ENCODE measurements around the gene TSHZ2. TPM values are rescaled to one million over a fixed set of nuclear protein-coding genes. Genes with fewer than 3 reads are reported as not detected.

The TSHZ2 gene
- polyA plus RNA-seq, 5 donors: 9.5 to 15.8 (median 15.1) TPM

DNA sequence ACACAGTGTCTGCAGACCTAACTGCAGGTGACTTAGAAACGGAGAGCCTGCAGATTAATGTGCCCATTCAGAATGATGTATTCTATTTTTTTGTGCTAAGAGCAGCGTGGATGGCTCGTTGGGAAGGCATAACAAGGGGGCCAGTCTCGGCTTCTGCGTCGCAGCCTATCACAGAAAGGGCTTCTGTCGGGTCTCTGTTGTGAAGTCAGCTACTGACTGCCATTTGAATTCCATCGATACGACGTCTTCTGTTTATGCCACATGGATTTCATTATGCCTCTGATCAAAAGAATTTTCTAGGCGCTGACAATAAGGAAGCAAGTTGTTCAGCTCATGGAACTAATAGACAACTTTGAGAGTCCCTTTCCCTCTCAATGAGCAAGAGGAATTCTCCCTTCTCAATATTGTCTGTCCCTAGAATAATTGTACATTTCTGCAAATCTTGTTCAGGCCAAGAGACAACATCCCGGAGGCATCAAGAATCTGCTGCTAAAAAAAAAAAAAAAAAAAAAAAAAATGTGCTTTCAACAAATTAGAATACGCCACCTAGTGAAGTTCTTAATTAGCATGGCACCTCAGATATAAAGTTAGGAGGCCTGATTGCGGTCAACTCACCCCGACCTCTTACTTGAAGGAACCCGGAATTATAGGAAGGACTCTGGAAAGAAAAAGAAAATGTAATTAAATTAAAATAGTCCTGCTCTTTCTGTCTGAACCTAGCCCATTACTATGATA is 223.9 kb downstream of the TSHZ2 start:
- DNase-seq: no peak

GRCh38 chr20:53201588-53201987 is 229.4 kb downstream of the TSHZ2 start:
- DNase-seq: no peak

DNA sequence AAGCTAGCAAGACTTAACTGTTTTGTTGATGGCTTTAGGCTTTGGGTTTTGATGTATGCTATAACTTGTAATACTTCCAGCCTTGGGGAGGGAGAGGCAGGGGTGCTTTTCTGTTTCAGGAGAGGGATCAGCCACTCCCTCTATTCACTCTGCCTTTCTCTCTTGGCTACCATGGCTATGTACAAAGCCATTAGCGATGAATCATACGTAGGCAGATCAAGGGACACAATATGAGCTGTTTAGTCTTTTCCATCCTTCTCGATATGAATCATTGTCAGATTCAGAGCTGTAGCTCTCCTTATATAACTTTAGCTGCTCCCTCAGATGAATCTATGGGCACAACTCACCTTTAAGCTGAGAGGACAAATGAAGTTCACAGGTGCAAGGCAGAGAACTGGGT is 230.6 kb downstream of the TSHZ2 start:
- no peak for DNase-seq

GRCh38 chr20:53205046-53205445 is 232.9 kb downstream of the TSHZ2 start:
- no peak for DNase-seq

DNA sequence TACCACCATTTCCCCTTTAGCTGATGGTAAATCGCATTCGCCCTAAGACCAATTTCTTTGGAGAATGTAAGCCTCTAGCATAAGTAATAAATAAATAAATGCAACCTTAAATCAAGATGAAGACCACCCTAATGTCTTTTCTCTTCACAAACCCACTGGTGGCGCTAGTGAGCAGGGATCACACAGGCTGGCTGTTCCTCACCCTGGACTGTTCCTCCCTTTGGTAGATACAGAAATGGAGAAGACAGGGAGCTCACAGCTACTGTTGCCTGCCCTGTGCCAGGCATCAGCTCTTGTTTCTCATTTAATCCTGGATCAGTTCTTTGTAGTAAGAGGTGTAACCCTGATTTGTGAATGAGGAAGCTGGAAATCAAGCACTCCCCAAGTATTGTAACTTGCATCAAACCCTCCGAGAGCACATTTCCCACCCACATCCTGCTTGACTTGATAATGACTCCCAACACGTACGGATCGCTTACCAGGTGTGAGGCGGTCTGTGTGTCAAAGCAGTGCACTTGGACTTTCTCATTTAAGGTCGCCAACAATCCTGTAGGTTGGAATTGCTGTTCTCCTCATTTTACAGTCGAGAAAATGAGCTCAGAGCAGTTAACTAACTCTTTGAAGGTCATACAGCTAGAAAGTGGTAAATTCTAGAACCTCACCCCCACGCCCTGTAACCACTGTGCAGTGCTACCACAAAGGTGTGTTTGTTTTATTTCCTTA is 236.1 kb downstream of the TSHZ2 start:
- DNase-seq: no peak

DNA sequence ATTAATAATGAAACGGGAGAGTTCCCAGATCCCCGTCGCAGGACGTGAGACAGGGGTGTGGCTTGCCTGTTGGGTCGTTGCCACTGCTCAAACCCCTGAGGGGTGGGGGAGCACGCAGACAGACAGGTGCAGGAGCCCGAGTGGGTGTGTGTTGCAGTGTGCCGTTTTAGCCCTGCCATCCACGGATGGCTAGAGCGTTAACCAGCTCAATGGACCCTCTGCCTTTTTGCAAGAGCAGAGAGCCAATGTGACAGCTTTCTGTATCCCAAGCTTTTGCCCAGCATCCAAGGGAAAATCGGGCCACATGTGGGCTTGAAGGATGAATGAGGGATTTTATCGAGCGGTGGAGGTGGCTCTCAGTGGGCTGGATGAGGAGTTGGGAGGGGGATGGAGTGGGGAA is 237.9 kb downstream of the TSHZ2 start:
- DNase-seq: no peak

GRCh38 chr20:53210931-53211330 is 238.8 kb downstream of the TSHZ2 start:
- DNase-seq: no peak

DNA sequence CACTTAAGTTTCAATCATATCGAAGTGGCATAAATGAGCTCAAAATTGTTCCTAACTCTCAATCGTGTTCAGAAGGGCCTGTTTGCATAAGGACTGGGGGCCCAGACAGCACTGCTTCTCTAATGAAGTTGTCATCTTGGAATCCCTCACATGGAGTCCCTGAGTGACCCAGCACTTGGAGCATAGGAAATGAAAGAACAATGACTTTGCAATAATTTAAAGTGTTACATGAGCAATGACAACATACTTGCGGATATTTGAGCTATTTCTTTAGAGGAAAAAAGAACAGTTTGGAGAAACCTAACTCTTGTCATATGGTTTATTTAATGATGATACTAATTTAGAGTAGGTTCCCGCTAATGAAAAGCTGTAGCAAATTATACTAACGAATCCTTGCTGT is 239.9 kb downstream of the TSHZ2 start:
- DNase-seq: no peak

GRCh38 chr20:53214392-53214791 is 242.2 kb downstream of the TSHZ2 start:
- no peak for DNase-seq

DNA sequence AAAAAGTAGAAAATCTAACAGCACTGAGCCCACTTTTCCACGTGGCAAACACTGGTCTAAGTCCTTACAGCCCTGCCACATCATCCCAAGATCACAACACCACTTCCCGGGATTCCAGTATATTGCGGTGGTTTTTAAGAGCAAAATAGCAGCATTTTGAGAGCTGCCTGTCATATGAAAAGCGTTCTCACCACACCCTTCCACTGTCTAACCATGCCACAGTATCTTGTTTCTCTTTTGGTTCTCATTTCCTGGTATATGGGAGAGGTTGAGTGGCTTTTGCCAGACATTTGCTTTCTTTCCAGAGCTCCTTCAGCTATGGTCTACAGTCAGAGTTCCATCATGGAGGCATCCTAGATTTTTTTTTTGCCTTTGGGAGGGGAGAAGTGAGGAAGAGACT is 243.0 kb downstream of the TSHZ2 start:
- no peak for DNase-seq

DNA sequence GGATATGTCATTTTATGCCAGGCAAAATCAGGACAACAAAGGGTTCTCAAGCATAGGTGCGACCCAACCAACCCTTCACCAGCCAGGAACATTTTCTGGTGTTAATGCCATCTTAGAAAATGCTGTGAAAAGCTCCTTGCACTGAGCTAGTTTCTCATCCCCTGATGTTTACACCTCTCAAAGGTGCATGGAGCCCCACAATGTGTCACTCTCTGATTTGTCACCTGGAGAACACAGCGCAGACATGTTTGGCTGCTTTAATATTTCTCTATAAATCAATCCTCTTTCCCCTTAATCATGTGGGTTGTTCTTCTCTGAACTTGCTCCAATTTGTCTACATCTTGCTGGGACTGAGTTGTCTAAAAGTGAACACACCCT is 244.3 kb downstream of the TSHZ2 start:
- DNase-seq: no peak

DNA sequence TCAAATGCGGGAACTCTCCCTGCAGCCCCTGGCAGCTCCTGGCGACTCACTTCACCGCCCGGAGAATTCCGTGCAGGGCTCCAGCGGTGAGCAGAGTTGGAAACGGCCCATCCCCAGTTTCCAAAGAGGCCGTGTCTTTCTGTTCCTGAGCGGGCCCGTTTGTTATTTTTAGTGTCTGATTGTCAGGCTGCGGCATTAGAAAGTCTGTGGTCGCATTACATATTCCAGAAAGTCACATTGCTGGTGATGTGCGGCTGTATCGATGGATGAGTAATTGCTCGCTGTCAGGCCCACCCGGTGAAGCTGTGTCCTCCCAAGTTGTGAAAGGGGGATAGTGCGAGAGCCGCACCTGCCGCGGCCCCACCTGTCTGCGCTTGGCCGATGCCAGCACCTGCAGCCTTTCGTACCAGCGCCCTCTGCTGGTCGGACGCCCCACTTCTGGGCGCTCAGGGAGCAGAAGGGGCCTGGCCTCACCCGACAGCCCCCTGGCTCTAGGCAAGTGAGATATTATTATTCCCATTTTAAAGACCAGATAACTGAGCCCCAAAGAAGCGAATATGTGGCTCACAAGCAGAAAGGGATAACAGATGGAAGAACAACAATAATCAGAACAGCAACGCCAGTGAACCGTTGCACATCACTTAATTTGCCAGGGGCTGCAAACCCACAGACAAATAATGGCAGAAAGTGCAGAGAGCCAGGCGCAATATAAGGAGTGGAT is 244.9 kb downstream of the TSHZ2 start:
- DNase-seq: peak; percentile 38 to 51

DNA sequence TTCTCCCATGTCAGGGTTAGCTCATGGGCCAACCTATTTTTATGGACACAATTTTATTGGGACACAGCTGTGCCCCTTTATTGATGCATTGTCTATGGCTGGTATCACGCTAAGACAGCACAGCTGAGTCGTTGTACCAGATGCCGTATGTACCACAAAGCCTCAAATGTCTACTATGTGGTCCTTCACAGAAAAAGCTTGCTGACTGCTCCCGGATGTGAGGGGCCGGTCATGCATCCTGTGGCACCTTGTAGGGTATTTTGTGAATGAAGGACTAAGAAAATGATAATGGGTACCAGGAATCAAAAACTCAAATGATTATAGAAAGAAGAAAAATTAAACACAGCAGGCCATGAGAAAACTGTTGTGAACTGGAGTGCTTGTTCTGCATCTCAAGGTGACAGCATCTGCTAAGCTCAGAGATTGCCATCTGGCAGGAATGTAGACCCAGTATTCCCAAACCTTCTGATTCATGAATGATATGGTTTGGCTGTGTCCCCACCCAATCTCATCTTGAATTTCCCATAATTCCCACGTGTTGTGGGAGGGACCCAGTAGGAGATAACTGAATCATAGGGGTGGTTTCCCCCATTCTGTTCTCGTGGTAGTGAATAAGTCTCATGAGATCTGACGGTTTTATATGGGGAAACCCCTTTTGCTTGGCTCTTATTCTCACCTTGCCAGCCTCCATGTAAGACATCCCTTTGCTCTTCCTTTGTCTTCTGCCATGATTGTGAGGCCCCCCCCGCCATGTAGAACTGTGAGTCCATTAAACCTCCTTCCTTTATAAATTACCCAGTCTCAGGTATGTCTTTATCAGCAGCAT is 248.5 kb downstream of the TSHZ2 start:
- no peak for DNase-seq

GRCh38 chr20:53221731-53222130 is 249.6 kb downstream of the TSHZ2 start:
- no peak for DNase-seq

- DNase-seq: no peak
Observed at GRCh38 chr20:53222416-53222815, 250.3 kb downstream of the TSHZ2 start.

DNA sequence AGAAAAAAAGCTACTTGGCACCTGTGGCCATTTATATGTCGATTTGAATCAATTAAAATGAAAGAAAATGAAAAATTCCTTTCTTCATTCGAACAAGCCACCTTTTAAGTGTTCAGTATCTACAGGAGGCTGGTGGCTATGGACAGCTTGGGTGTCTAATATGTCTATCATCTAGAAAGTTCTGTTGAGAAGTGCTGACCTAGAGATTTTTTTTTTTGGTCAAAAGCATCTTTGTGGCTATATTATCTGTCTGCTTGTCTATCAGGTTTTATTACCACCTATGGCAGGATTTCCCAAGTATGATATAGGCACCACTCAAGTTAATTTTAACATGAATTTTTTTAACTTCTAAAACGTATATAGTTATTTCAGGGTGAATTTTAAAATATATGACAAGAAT is 250.8 kb downstream of the TSHZ2 start:
- DNase-seq: no peak

DNA sequence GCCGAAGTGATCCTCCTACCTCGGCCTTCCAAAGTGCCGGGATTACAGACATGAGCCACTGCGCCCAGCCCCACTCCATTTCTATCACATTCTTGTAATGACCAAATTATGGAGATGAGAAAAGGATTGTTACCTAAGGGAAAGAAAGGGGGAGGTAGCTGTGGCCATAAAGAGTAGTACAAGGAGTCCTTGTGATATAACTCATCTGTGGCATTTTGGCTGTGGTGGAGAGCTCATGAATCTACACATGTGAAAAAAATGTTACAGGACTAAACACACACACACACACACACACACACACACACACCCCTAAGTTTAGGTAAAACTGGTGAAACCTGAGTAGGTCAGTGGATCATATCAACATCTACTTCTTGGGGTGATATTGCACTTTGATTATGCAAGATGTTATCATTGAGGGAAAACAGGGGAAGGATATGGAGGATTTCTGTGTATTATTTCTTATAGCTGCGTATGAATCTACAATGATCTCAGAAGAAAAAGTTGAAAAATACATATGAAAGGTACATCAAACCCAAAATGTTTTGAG is 251.5 kb downstream of the TSHZ2 start:
- no peak for DNase-seq

- DNase-seq: no peak
Observed at GRCh38 chr20:53224851-53225250, 252.7 kb downstream of the TSHZ2 start.

GRCh38 chr20:53226826-53227225 is 254.7 kb downstream of the TSHZ2 start:
- no peak for DNase-seq

DNA sequence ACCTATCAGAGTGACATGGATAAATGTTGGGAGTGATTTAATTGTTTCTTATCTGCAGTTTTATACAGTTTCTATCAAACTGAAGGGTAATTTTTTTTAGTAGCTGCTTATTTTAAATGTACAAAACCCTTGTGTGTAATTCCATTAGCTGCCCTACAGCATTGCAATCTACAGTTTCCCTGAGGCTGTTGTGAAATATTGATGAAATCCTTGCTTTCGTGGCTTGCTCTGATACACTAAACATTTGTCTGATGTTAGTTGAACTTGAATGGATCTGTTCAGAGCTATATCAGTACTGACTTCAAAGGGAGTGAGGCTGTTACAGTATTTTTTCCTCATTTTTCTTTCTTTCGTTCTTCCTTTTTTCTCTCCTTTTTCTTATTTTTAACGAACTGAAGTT is 255.4 kb downstream of the TSHZ2 start:
- peak; percentile 38 to 48 for DNase-seq

DNA sequence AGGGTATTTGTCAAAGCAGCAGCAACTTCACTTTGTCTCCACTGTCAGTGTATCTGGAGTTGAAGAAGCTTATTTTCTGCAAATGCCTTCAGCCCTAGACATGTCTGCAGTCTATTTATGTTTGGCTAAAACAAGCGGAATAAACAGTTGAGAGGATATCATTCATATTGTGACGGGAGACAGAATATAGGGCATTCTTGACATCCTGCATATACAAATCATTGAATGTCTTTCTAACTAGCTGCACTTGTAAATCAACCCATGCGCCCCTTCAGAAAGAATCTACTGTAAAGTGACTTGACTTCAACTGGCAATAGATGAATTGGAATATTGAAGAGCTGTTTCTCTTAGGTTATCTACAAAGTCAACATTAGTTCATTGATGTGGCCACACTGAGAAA is 258.9 kb downstream of the TSHZ2 start:
- peak; percentile 35 to 36 for DNase-seq

GRCh38 chr20:53237461-53237860 is 265.3 kb downstream of the TSHZ2 start:
- DNase-seq: no peak
